ENCODE data around the gene MYG1.
A peak's percentile ranks its signal among the peaks of the same experiment; 100 is the strongest.

The MYG1 gene

GRCh38 chr12:53279283-53279869, 20.1 kb upstream of the MYG1 start:
- H3K27me3 ChIP-seq, result no peaks in the 10 kb centered on the region
- TF ChIP-seq CTCF (IDR thresholded peaks at IDR 0.05; ENCODE audit: low read depth, low read length), result no peak
- no peaks in the 10 kb centered on the region for H3K9me3 ChIP-seq
- no peaks in the 10 kb centered on the region for H3K4me1 ChIP-seq
- no peak for DNase-seq
- H3K36me3 ChIP-seq, result peaks cover 94% of the 10 kb centered on the region
- H3K4me3 ChIP-seq (ENCODE audit: low read depth, low read length), result no peak overlapping the region

GRCh38 chr12:53279888-53280498, 19.5 kb upstream of the MYG1 start:
- Histone ChIP-seq H3K4me1 (no peaks in the 10 kb centered on the region), H3K9me3 (no peaks in the 10 kb centered on the region), H3K36me3 (peaks cover 93% of the 10 kb centered on the region), H3K4me3 (ENCODE audit: low read depth, low read length) (no peak overlapping the region), H3K27me3 (no peaks in the 10 kb centered on the region)
- no peak for DNase-seq
- no peak for TF ChIP-seq CTCF (IDR thresholded peaks at IDR 0.05; ENCODE audit: low read depth, low read length)

GRCh38 chr12:53286448-53286847, 13.0 kb upstream of the MYG1 start:
- no peak for DNase-seq
- H3K9me3 ChIP-seq, result no peaks in the 10 kb centered on the region
- H3K36me3 ChIP-seq, result peaks cover 81% of the 10 kb centered on the region

GRCh38 chr12:53287741-53288216, 11.7 kb upstream of the MYG1 start:
- TF ChIP-seq CTCF (IDR thresholded peaks at IDR 0.05; ENCODE audit: low read depth, low read length), result peak; percentile 86
- H3K27me3 ChIP-seq, result no peaks in the 10 kb centered on the region
- H3K4me1 ChIP-seq, result no peaks in the 10 kb centered on the region
- H3K36me3 ChIP-seq, result peaks cover 81% of the 10 kb centered on the region
- no peaks in the 10 kb centered on the region for H3K9me3 ChIP-seq
- peak; percentile 72 for DNase-seq
- no peak overlapping the region for H3K4me3 ChIP-seq (ENCODE audit: low read depth, low read length)

More at GRCh38 chr12:53286448-53286847, 13.0 kb upstream of the MYG1 start:
- no peaks in the 10 kb centered on the region for H3K27me3 ChIP-seq
- no peaks in the 10 kb centered on the region for H3K4me1 ChIP-seq
- no peak for TF ChIP-seq CTCF (IDR thresholded peaks at IDR 0.05; ENCODE audit: low read depth, low read length)
- H3K4me3 ChIP-seq (ENCODE audit: low read depth, low read length), result no peak overlapping the region

- TF ChIP-seq CTCF (IDR thresholded peaks at IDR 0.05; ENCODE audit: low read depth, low read length), result no peak
- no peaks in the 10 kb centered on the region for H3K4me1 ChIP-seq
- no peak overlapping the region for H3K4me3 ChIP-seq (ENCODE audit: low read depth, low read length)
- no peak for DNase-seq
- H3K36me3 ChIP-seq, result peaks cover 80% of the 10 kb centered on the region
- no peaks in the 10 kb centered on the region for H3K9me3 ChIP-seq
- no peaks in the 10 kb centered on the region for H3K27me3 ChIP-seq
Measured at GRCh38 chr12:53288322-53288721, 11.2 kb upstream of the MYG1 start.

GRCh38 chr12:53289891-53290290, 9.6 kb upstream of the MYG1 start:
- TF ChIP-seq CTCF (IDR thresholded peaks at IDR 0.05; ENCODE audit: low read depth, low read length), result no peak
- Histone ChIP-seq H3K4me1 (no peaks in the 10 kb centered on the region), H3K9me3 (no peaks in the 10 kb centered on the region), H3K27me3 (no peaks in the 10 kb centered on the region), H3K36me3 (peaks cover 76% of the 10 kb centered on the region), H3K4me3 (ENCODE audit: low read depth, low read length) (no peak overlapping the region)
- DNase-seq, result no peak

All from BE2C (cell line).